ENCODE measurements around the gene CCDC152.
A peak's percentile ranks its signal among the peaks of the same experiment; 100 is the strongest.

Gene CCDC152

DNA sequence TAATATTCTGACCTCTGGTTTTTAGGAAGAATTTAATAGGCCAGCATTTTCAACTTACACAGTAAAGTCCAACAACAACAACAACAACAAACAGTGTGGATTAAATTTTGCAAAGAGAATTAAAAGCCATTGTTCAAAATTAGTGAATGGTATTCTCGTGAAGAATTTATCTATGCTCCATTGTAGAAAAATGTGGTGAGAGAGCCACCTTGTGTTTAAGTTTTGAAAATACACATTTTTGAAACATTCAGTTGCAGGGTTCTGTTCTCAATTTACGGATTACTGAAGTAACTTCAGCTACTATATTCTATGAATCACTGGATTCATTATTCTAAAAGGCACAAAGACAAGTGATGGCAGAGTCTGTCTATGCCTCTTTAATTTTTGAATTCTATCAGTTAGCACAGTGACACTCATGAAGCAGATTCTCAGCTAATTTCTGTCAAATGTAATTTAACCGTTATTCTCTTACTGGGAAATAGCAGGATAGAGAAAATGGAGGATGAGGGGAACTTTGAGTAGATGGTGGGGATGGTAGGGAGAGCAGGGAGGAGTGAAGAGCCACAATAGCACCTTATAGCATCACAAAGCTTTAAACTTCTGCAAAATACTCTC, 11.0 kb downstream of the CCDC152 start:
- DNase-seq: no peak
- 0 out of 2 replicates have a peak, but pooled peaks have one; percentile 19 for TF ChIP-seq CTCF (IDR thresholded peaks at IDR 0.05; ENCODE audit: low read depth, low read length)
- Histone ChIP-seq H3K36me3 (no peaks in the 10 kb centered on the region), H3K27me3 (ENCODE audit: insufficient read depth, low read depth, severe bottlenecking) (peaks cover 46% of the 10 kb centered on the region), H3K9me3 (ENCODE audit: severe bottlenecking) (no peaks in the 10 kb centered on the region), H3K4me3 (ENCODE audit: low read depth, low read length) (no peak overlapping the region), H3K27ac (no peak overlapping the region)

GRCh38 chr5:42768106-42768504, 11.5 kb downstream of the CCDC152 start:
- Histone ChIP-seq H3K36me3 (no peaks in the 10 kb centered on the region), H3K27me3 (ENCODE audit: insufficient read depth, low read depth, severe bottlenecking) (peaks cover 44% of the 10 kb centered on the region), H3K9me3 (ENCODE audit: severe bottlenecking) (no peaks in the 10 kb centered on the region), H3K4me3 (ENCODE audit: low read depth, low read length) (no peak overlapping the region), H3K27ac (no peak overlapping the region)
- DNase-seq: no peak
- TF ChIP-seq CTCF (IDR thresholded peaks at IDR 0.05; ENCODE audit: low read depth, low read length): no peak

DNA sequence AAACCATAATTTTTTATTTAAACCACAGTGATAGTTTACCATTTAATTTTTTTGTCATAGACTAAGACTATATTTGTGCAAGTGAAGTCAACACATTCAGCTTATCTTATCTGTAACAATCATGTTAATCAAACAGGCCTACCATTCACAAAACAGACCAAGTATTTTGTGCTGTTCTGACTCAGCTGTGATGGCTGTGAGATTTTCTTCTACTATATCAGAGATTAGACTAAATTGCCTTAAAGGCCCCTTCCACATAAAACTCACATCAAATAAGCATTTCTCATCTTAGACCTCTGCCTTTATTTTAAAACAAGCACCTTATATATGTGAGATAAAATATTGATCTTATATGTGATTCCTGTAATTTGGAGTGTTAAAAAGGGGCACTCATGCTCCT, 13.4 kb downstream of the CCDC152 start:
- no peak for TF ChIP-seq CTCF (IDR thresholded peaks at IDR 0.05; ENCODE audit: low read depth, low read length)
- Histone ChIP-seq H3K4me3 (ENCODE audit: low read depth, low read length) (no peak overlapping the region), H3K9me3 (ENCODE audit: severe bottlenecking) (no peaks in the 10 kb centered on the region), H3K27ac (no peak overlapping the region), H3K27me3 (ENCODE audit: insufficient read depth, low read depth, severe bottlenecking) (peaks cover 38% of the 10 kb centered on the region), H3K36me3 (no peaks in the 10 kb centered on the region)
- DNase-seq: no peak

DNA sequence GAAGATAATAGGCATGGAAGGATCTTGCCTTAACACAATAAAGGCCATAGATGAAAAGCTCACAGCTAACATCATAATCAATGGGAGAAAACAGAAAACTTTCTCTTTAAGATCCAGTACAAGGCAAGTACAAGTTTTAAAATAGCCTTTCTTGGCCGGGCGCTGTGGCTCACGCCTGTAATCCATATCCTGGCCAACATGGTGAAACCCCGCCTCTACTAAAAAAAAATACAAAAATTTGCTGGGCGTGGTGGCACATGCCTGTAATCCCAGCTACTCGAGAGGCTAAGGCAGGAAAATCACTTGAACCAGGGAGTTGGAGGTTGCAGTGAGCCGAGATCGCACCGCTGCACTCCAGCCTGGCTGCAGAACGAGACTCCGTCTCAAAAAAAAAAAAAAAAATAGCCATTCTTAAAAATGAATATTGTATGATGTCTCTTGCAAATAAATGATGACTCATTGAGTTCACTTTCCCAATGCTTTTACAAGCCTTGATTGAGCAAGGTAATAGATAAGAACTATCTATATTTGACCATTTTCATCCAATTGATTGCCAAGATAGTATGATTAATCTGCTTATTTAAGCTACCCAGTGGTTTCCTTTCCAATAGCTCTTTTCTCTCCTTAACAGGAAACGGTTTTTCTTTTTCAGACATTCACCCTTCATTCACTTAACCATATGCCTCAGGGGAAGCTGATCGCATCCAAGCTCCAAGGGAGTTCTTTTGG, 15.8 kb downstream of the CCDC152 start:
- Histone ChIP-seq H3K4me3 (ENCODE audit: low read depth, low read length) (no peak overlapping the region), H3K36me3 (no peaks in the 10 kb centered on the region), H3K9me3 (ENCODE audit: severe bottlenecking) (no peaks in the 10 kb centered on the region), H3K27ac (no peak overlapping the region), H3K27me3 (ENCODE audit: insufficient read depth, low read depth, severe bottlenecking) (peaks cover 44% of the 10 kb centered on the region)
- no peak for TF ChIP-seq CTCF (IDR thresholded peaks at IDR 0.05; ENCODE audit: low read depth, low read length)
- DNase-seq: no peak

- H3K4me3 ChIP-seq (ENCODE audit: low read depth, low read length): no peak overlapping the region
- H3K36me3 ChIP-seq: no peaks in the 10 kb centered on the region
- DNase-seq: no peak
- no peak overlapping the region for H3K27ac ChIP-seq
- peaks cover 47% of the 10 kb centered on the region for H3K27me3 ChIP-seq (ENCODE audit: insufficient read depth, low read depth, severe bottlenecking)
- TF ChIP-seq CTCF (IDR thresholded peaks at IDR 0.05; ENCODE audit: low read depth, low read length): no peak
- H3K9me3 ChIP-seq (ENCODE audit: severe bottlenecking): no peaks in the 10 kb centered on the region
Measured at GRCh38 chr5:42779083-42779482, 22.5 kb downstream of the CCDC152 start.

All from WERI-Rb-1 (cell line).